Measurements from ENCODE around the gene USH1C.

- TF ChIP-seq TAF1 (IDR thresholded peaks at IDR 0.05; ENCODE audit: borderline replicate concordance, low read depth, low read length), result no peak
- no peak for TF ChIP-seq POLR2A (IDR thresholded peaks at IDR 0.05; ENCODE audit: low read depth, low read length)
Measured at GRCh38 chr11:17547051-17547577, 2.9 kb upstream of the USH1C start, which contains the start of gene OTOG.
